SK-N-SH (cell line): Measurements from ENCODE around the gene TDRKH. TPM values are rescaled to one million over a fixed set of nuclear protein-coding genes. Genes with fewer than 3 reads are reported as not detected.

Experiments used
- CTCF ChIA-PET: fragments of 300-600, 350-600 bp; formaldehyde crosslinking; extraction: SDS; loops from one replicate; lab custom pipeline; 2021; lab: Yijun Ruan, JAX
- POLR2A ChIA-PET: fragments of 350-600 bp; sonication (Branson Sonifier 250); formaldehyde crosslinking; extraction: SDS; loops from one replicate; lab custom pipeline; 2020; ENCODE audit warnings: antibody characterized with exemption, inconsistent platforms; lab: Yijun Ruan, JAX
- DNase-seq: peaks from one replicate; pipeline ENCODE4 v3.0.0; 2012
- H2AFZ ChIP-seq: fragments of 200-600 bp; sonication (generic); 2 replicates; pipeline ENCODE4 v1.8.1; 2016; ENCODE audit warnings: antibody characterized with exemption, mild to moderate bottlenecking, low read depth
- H3F3A ChIP-seq: fragments of 200-600 bp; sonication (generic); replicated peaks from 2 replicates; pipeline ENCODE3; 2016; ENCODE audit warnings: antibody characterized with exemption, mild to moderate bottlenecking; ENCODE audit not compliant: insufficient read depth
- H3K27ac ChIP-seq, 2 experiments: fragments of 200-500 bp in 1 of 2; fragments of 200-600 bp in 1 of 2; sonication (Bioruptor generic) in 1 of 2; sonication (generic), shearing (Covaris generic) in 1 of 2; 2 replicates each; pipeline versions ENCODE4 v1.5.1 to v1.6.1; 2014 to 2016; ENCODE audit warnings: low read depth in 2 of 2, inconsistent platforms in 1 of 2, low read length in 1 of 2, mild to moderate bottlenecking in 1 of 2, mixed read lengths in 1 of 2
- H3K27me3 ChIP-seq: fragments of 200-600 bp; sonication (generic), shearing (Covaris generic); 2 replicates; pipeline ENCODE4 v1.6.1; 2016; ENCODE audit warnings: mixed run types; ENCODE audit not compliant: insufficient read depth
- H3K36me3 ChIP-seq, 2 experiments: fragments of 200-500 bp in 1 of 2; fragments of 200-600 bp in 1 of 2; sonication (Bioruptor generic) in 1 of 2; sonication (generic) in 1 of 2; replicated peaks in 1 of 2; 2 replicates each; pipeline versions ENCODE3 to v1.5.1; 2014 to 2016; ENCODE audit warnings: low read length in 1 of 2, mild to moderate bottlenecking in 1 of 2; ENCODE audit not compliant: insufficient read depth in 2 of 2, control insufficient read depth in 1 of 2
- H3K4me1 ChIP-seq, 2 experiments: fragments of 200-500 bp in 1 of 2; fragments of 200-600 bp in 1 of 2; sonication (Bioruptor generic) in 1 of 2; sonication (generic), shearing (Covaris generic) in 1 of 2; 2 replicates each; pipeline versions ENCODE4 v1.5.1 to v1.6.1; 2014 to 2016; ENCODE audit warnings: low read depth in 1 of 2, low read length in 1 of 2, mixed run types in 1 of 2; ENCODE audit not compliant: insufficient read depth in 2 of 2, control insufficient read depth in 1 of 2
- H3K4me2 ChIP-seq: fragments of 200-600 bp; sonication (generic), shearing (Covaris generic); 2 replicates; pipeline ENCODE4 v1.6.1; 2017; ENCODE audit warnings: mixed run types
- H3K4me3 ChIP-seq, 2 experiments: fragments of 200-500 bp in 1 of 2; fragments of 200-600 bp in 1 of 2; sonication (Bioruptor generic) in 1 of 2; sonication (generic), shearing (Covaris generic) in 1 of 2; 2 replicates each; pipeline versions ENCODE4 v1.5.1 to v1.8.1; 2014 to 2016; ENCODE audit warnings: low read depth in 2 of 2, inconsistent platforms in 1 of 2, low read length in 1 of 2, mild to moderate bottlenecking in 1 of 2, mixed read lengths in 1 of 2, moderate library complexity in 1 of 2
- H3K79me2 ChIP-seq: fragments of 200-600 bp; sonication (generic); 2 replicates; pipeline ENCODE4 v1.8.1; 2017; ENCODE audit warnings: mild to moderate bottlenecking; ENCODE audit not compliant: insufficient read depth
- H3K9ac ChIP-seq: fragments of 200-600 bp; sonication (generic); 2 replicates; pipeline ENCODE4 v1.6.1; 2017; ENCODE audit warnings: mixed run types
- H3K9me2 ChIP-seq: fragments of 200-600 bp; sonication (generic); 2 replicates; pipeline ENCODE4 v1.6.1; 2017; ENCODE audit warnings: mixed run types
- H3K9me3 ChIP-seq: fragments of 200-600 bp; sonication (generic); 2 replicates; pipeline ENCODE4 v1.6.1; 2017; ENCODE audit warnings: mixed run types, mild to moderate bottlenecking, moderate library complexity
- H4K20me1 ChIP-seq: fragments of 200-600 bp; sonication (generic); 2 replicates; pipeline ENCODE4 v1.6.1; 2017; ENCODE audit warnings: mild to moderate bottlenecking, mixed run types; ENCODE audit not compliant: insufficient read depth
- CHD2 ChIP-seq: fragments of 150-350 bp; IDR thresholded peaks from 2 replicates; pipeline ENCODE4 v1.6.1; 2018; ENCODE audit warnings: low read length; ENCODE audit not compliant: partially characterized antibody
- CTCF ChIP-seq: fragments of 200-600 bp; sonication (generic); IDR thresholded peaks from 2 replicates; pipeline ENCODE4 v1.6.1; 2017; ENCODE audit warnings: antibody characterized with exemption, mild to moderate bottlenecking, moderate library complexity
- ELF1 ChIP-seq: IDR thresholded peaks from 2 replicates; pipeline ENCODE4 v1.4.0; 2012
- EZH2phosphoT487 ChIP-seq: fragments of 200-600 bp; sonication (generic); IDR thresholded peaks from 2 replicates; pipeline ENCODE4 v1.6.1; 2017; ENCODE audit warnings: low read depth, mixed run types, mild to moderate bottlenecking, antibody characterized with exemption, moderate library complexity, borderline replicate concordance
- FOSL2 ChIP-seq: IDR thresholded peaks from 2 replicates; pipeline ENCODE4 v1.4.0; 2012; ENCODE audit warnings: low read depth, mild to moderate bottlenecking, moderate library complexity, borderline replicate concordance
- FOXJ3 ChIP-seq: sonication (generic); formaldehyde crosslinking; IDR thresholded peaks from 2 replicates; pipeline ENCODE4 v1.5.1; 2020; ENCODE audit warnings: mild to moderate bottlenecking, missing genetic modification reagents
- GABPA ChIP-seq: IDR thresholded peaks from 2 replicates; pipeline ENCODE4 v1.4.0; 2012; ENCODE audit warnings: low read depth, mild to moderate bottlenecking
- GATA2 ChIP-seq: sonication (generic); formaldehyde crosslinking; IDR thresholded peaks from 2 replicates; pipeline ENCODE4 v1.5.0; 2020; ENCODE audit warnings: mild to moderate bottlenecking, missing genetic modification reagents
- IRF3 ChIP-seq: fragments of 150-350 bp; IDR thresholded peaks from 2 replicates; pipeline ENCODE4 v1.6.1; 2016; ENCODE audit warnings: mild to moderate bottlenecking, low read depth, low read length
- JUND ChIP-seq: IDR thresholded peaks from 2 replicates; pipeline ENCODE4 v1.4.0; 2012
- MAX ChIP-seq: IDR thresholded peaks from 2 replicates; pipeline ENCODE4 v1.4.0; 2012; ENCODE audit warnings: low read depth
- MEF2A ChIP-seq: IDR thresholded peaks from 2 replicates; pipeline ENCODE4 v1.4.0; 2012; ENCODE audit warnings: low read depth, borderline replicate concordance
- NRF1 ChIP-seq: IDR thresholded peaks from 2 replicates; pipeline ENCODE4 v1.6.1; 2012; ENCODE audit warnings: low read depth, mild to moderate bottlenecking, low read length
- POLR2AphosphoS5 ChIP-seq: IDR thresholded peaks from 2 replicates; pipeline ENCODE4 v1.6.1; 2012; ENCODE audit warnings: low read depth, low read length
- RCOR1 ChIP-seq: fragments of 150-350 bp; IDR thresholded peaks from 2 replicates; pipeline ENCODE4 v1.6.1; 2017; ENCODE audit warnings: antibody characterized with exemption, low read length
- REST ChIP-seq: IDR thresholded peaks from 2 replicates; pipeline ENCODE4 v1.6.1; 2012; ENCODE audit warnings: mild to moderate bottlenecking, low read depth, low read length, moderate library complexity
- TAF1 ChIP-seq: IDR thresholded peaks from 2 replicates; pipeline ENCODE4 v1.6.1; 2012; ENCODE audit warnings: low read depth, mild to moderate bottlenecking, low read length, moderate library complexity, borderline replicate concordance
- USF2 ChIP-seq: fragments of 150-350 bp; IDR thresholded peaks from 2 replicates; pipeline ENCODE4 v1.6.1; 2017; ENCODE audit warnings: antibody characterized with exemption, low read length, low read depth, borderline replicate concordance
- YY1 ChIP-seq: IDR thresholded peaks from 2 replicates; pipeline ENCODE4 v1.4.0; 2012; ENCODE audit warnings: low read depth, mild to moderate bottlenecking
- ZBTB33 ChIP-seq: IDR thresholded peaks from 2 replicates; pipeline ENCODE4 v1.4.0; 2012; ENCODE audit warnings: low read depth, borderline replicate concordance
- WGBS: methylation state at CpG from one replicate; pipeline ENCODE4 v1.1.6; 2017; ENCODE audit warnings: low lambda C conversion rate; 5-methylcytosine and 5-hydroxymethylcytosine counted together
- polyA plus RNA-seq, 3 experiments: library from polyadenylated mRNA; depleted of rRNA; stranded (reverse); fragments of >200 nt; gene quantifications; 2 replicates each; pipeline ENCODE4 v1.2.3, GENCODE V29; 2012

The TDRKH gene
- polyA plus RNA-seq, 1 of the 3 experiments (the other 2 are of a cell fraction) = 1.9 TPM

- TF ChIP-seq POLR2AphosphoS5 (no peak), MEF2A (no peak), IRF3 (no peak), JUND (no peak), FOXJ3 (CRISPR knock-in tag) (no peak), MAX (no peak), USF2 (no peak), RCOR1 (no peak), REST (no peak), CTCF (no peak), FOSL2 (no peak), EZH2phosphoT487 (no peak), NRF1 (no peak), ZBTB33 (no peak), TAF1 (no peak), YY1 (no peak), GABPA (no peak), CHD2 (no peak), GATA2 (CRISPR knock-in tag) (no peak), ELF1 (no peak)
- H3K9ac ChIP-seq = no peak overlapping the region
- no peaks in the 10 kb centered on the region for H3K79me2 ChIP-seq
- ChIA-PET CTCF (interaction anchor here (1.1 to 3.9 kb wide), 4 partner anchors 18 to 289 kb away, joined by 3 to 64 read pairs (median 46); partner anchors contain the start of gene CELF3), POLR2A (no interaction called here)
- no peak for DNase-seq
- no peaks in the 10 kb centered on the region for H3F3A ChIP-seq
- H3K36me3 ChIP-seq = no peaks in the 10 kb centered on the region
- no peak overlapping the region for H2AFZ ChIP-seq
- H3K9me3 ChIP-seq = no peaks in the 10 kb centered on the region
- H3K4me3 ChIP-seq = no peak overlapping the region
- peaks cover 0 to 23% of the 10 kb centered on the region in 2 experiments; a peak in 2 of 4 replicates for H3K4me1 ChIP-seq
- WGBS = 73% methylated on average over 3 of the region's 3 CpGs
- no peaks in the 10 kb centered on the region for H3K9me2 ChIP-seq
- H3K27ac ChIP-seq = no peak overlapping the region
- H4K20me1 ChIP-seq = no peaks in the 10 kb centered on the region
- no peaks in the 10 kb centered on the region for H3K27me3 ChIP-seq
- no peak overlapping the region for H3K4me2 ChIP-seq
These were observed 57.2 kb downstream of the TDRKH start for GRCh38 chr1:151733126-151733525.
